HG02870 (cell line): ENCODE data around the gene HIVEP3.
A peak's percentile ranks its signal among the peaks of the same experiment; 100 is the strongest.

ENCODE experiments used
- ATAC-seq: cut with Tn5 transposase; IDR thresholded peaks from one replicate; pipeline ENCODE4 v1.9.1; 2021; ENCODE audit warnings: mild to moderate bottlenecking, moderate library complexity; ENCODE audit not compliant: unreplicated experiment

Gene HIVEP3

GRCh38 chr1:41738006-41738405 is 180.7 kb downstream of the HIVEP3 start:
- no peak for ATAC-seq

GRCh38 chr1:41735631-41736260 is 183.0 kb downstream of the HIVEP3 start:
- ATAC-seq = no peak

GRCh38 chr1:41735139-41735538 is 183.6 kb downstream of the HIVEP3 start:
- no peak for ATAC-seq

- no peak for ATAC-seq
These were observed 184.3 kb downstream of the HIVEP3 start for GRCh38 chr1:41734201-41734970.

GRCh38 chr1:41733725-41734124 is 185.0 kb downstream of the HIVEP3 start:
- ATAC-seq = no peak

- no peak for ATAC-seq
These were observed 185.7 kb downstream of the HIVEP3 start for GRCh38 chr1:41733021-41733420.

- no peak for ATAC-seq
These were observed 187.1 kb downstream of the HIVEP3 start for GRCh38 chr1:41731516-41732030.

- ATAC-seq = no peak
These were observed 187.9 kb downstream of the HIVEP3 start for GRCh38 chr1:41730806-41731205.

- ATAC-seq = peak; percentile 84
These were observed 190.1 kb downstream of the HIVEP3 start for GRCh38 chr1:41728403-41729202.

GRCh38 chr1:41727749-41728115 is 191.0 kb downstream of the HIVEP3 start:
- no peak for ATAC-seq

- no peak for ATAC-seq
These were observed 191.6 kb downstream of the HIVEP3 start for GRCh38 chr1:41726899-41727748.

GRCh38 chr1:41726292-41726691 is 192.4 kb downstream of the HIVEP3 start:
- ATAC-seq = no peak

- no peak for ATAC-seq
These were observed 193.8 kb downstream of the HIVEP3 start for GRCh38 chr1:41724926-41725325.

GRCh38 chr1:41724248-41724647 is 194.5 kb downstream of the HIVEP3 start:
- no peak for ATAC-seq

- no peak for ATAC-seq
These were observed 194.9 kb downstream of the HIVEP3 start for GRCh38 chr1:41723786-41724185.

- no peak for ATAC-seq
These were observed 196.5 kb downstream of the HIVEP3 start for GRCh38 chr1:41722184-41722583.

- ATAC-seq = peak; percentile 44
These were observed 197.8 kb downstream of the HIVEP3 start for GRCh38 chr1:41720861-41721410.

- ATAC-seq = no peak
These were observed 199.1 kb downstream of the HIVEP3 start for GRCh38 chr1:41719590-41719989.

GRCh38 chr1:41719128-41719527 is 199.6 kb downstream of the HIVEP3 start:
- ATAC-seq = no peak

GRCh38 chr1:41718497-41718896 is 200.2 kb downstream of the HIVEP3 start:
- ATAC-seq = no peak
